Measurements from ENCODE around the gene VASH1. TPM values are rescaled to one million over a fixed set of nuclear protein-coding genes. Genes with fewer than 3 reads are reported as not detected.

Gene VASH1
- polyA plus RNA-seq, 1 of the 3 experiments (the other 2 are of a cell fraction): 4.9 TPM

DNA sequence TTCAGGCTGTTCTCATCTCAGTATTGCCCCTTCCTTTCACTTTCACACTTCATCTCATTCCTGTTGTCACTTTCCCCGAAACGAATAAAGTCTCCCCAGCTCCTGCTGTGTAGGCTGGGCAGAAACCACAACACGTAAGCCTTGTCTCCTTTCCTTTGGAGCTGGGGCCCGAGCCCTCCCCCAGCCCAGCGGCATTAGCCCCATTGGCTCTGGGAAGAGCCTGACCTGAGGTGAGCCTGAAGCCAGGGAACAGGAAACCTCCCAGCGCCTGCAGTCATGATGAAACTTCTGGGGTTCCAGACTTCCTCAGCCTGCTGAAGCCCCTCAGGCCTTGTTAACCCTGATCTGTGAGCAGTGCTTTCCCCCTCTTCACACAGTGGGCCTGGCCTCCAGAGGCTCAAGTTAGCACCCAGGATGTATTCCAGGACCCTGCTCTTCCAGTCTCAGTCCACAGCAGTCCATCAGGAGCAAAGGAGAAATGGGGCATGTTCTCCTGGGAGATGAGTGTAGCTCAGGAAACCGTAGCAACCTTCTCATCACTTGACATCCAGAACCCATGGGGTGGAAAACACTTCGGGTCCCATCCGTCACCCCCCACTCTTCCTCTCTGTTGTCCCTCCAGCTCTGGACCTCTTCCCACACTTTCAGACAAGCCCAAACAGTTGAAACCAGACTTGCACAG is 21.8 kb downstream of the VASH1 start (continued):
- no peak for TF ChIP-seq MXI1 (IDR thresholded peaks at IDR 0.05; ENCODE audit: low read depth, low read length)
- TF ChIP-seq, protein P1, sequence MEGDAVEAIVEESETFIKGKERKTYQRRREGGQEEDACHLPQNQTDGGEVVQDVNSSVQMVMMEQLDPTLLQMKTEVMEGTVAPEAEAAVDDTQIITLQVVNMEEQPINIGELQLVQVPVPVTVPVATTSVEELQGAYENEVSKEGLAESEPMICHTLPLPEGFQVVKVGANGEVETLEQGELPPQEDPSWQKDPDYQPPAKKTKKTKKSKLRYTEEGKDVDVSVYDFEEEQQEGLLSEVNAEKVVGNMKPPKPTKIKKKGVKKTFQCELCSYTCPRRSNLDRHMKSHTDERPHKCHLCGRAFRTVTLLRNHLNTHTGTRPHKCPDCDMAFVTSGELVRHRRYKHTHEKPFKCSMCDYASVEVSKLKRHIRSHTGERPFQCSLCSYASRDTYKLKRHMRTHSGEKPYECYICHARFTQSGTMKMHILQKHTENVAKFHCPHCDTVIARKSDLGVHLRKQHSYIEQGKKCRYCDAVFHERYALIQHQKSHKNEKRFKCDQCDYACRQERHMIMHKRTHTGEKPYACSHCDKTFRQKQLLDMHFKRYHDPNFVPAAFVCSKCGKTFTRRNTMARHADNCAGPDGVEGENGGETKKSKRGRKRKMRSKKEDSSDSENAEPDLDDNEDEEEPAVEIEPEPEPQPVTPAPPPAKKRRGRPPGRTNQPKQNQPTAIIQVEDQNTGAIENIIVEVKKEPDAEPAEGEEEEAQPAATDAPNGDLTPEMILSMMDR (IDR thresholded peaks at IDR 0.05): no peak

DNA sequence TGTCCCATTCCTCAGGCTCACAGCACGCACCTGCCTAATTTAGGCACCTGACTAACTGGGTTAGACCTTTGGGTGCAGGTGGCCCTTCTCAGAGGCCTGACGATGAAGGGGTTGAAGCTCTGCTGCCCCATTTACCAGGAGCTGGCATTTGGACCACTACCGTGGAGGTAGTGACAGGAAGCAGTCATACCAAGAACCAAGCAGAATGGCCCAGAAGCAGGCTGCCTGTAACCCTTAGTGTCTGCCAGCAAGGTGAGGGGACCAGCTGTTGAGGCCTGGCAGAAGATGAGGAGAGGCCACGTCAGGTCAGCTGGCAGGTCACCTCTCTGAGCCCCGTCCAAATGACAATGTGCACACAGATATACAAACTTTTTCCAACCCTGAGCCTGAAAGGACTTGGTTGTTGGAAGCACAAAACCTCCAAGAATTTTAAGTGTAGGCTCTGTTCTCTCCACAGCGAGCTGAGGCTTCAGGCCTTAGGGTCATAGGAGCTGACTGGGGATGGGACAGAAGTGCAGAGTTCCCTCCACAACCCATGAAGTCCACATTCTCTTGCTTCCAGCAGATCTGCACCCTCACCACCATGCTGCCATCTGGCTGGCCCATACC is 23.1 kb downstream of the VASH1 start:
- DNase-seq: no peak
- H2AFZ ChIP-seq (ENCODE audit: low read depth): no peak overlapping the region
- peaks cover 0 to 45% of the 10 kb centered on the region in 2 experiments for H3K36me3 ChIP-seq (replicated peaks in 1 of 2; ENCODE audit: control insufficient read depth in 1 of 2, insufficient read depth in 2 of 2, low read length in 1 of 2)
- H3K4me3 ChIP-seq (ENCODE audit: low read depth in 2 of 2, low read length in 1 of 2): peak overlapping the region in 1 of 2 experiments; percentile 33; a peak in 1 of 4 replicates
- no peaks in the 10 kb centered on the region for H4K20me1 ChIP-seq (ENCODE audit: insufficient read depth)
- WGBS (ENCODE audit: low lambda C conversion rate): 93% methylated on average over 4 of the region's 6 CpGs
- no peaks in the 10 kb centered on the region for H3F3A ChIP-seq (replicated peaks; ENCODE audit: insufficient read depth)
- POLR2A ChIA-PET: interaction anchor here (0.6 to 1.3 kb wide), 3 partner anchors 28 to 74 kb away, joined by 3 to 4 read pairs (median 3); partner anchors contain the start of gene ANGEL1
- H3K79me2 ChIP-seq (ENCODE audit: insufficient read depth): no peaks in the 10 kb centered on the region
- CTCF ChIA-PET: interaction anchor here (0.8 to 7.7 kb wide), 29 partner anchors 8 to 434 kb away, joined by 3 to 147 read pairs (median 5); partner anchors contain the start of genes ANGEL1 and VASH1
- no peaks in the 10 kb centered on the region for H3K9me2 ChIP-seq
- H3K4me2 ChIP-seq: no peak overlapping the region
- peaks cover 14 to 35% of the 10 kb centered on the region in 2 experiments; a peak in 2 of 4 replicates for H3K4me1 ChIP-seq (ENCODE audit: control insufficient read depth in 1 of 2, insufficient read depth in 2 of 2, low read depth in 1 of 2, low read length in 1 of 2)
- H3K27me3 ChIP-seq (ENCODE audit: insufficient read depth): no peaks in the 10 kb centered on the region
- no peak overlapping the region; a peak in 1 of 4 replicates for H3K27ac ChIP-seq (ENCODE audit: low read depth in 2 of 2, low read length in 1 of 2)
- TF ChIP-seq RCOR1 (IDR thresholded peaks at IDR 0.05; ENCODE audit: low read length): no peak
- TF ChIP-seq GABPA (IDR thresholded peaks at IDR 0.05; ENCODE audit: low read depth): no peak
- no peak for TF ChIP-seq TCF12 (IDR thresholded peaks at IDR 0.05)
- no peak for TF ChIP-seq JUND (IDR thresholded peaks at IDR 0.05)
- TF ChIP-seq, protein P2, sequence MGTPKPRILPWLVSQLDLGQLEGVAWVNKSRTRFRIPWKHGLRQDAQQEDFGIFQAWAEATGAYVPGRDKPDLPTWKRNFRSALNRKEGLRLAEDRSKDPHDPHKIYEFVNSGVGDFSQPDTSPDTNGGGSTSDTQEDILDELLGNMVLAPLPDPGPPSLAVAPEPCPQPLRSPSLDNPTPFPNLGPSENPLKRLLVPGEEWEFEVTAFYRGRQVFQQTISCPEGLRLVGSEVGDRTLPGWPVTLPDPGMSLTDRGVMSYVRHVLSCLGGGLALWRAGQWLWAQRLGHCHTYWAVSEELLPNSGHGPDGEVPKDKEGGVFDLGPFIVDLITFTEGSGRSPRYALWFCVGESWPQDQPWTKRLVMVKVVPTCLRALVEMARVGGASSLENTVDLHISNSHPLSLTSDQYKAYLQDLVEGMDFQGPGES (IDR thresholded peaks at IDR 0.05; ENCODE audit: low read depth, low read length): no peak
- TF ChIP-seq, protein P3, sequence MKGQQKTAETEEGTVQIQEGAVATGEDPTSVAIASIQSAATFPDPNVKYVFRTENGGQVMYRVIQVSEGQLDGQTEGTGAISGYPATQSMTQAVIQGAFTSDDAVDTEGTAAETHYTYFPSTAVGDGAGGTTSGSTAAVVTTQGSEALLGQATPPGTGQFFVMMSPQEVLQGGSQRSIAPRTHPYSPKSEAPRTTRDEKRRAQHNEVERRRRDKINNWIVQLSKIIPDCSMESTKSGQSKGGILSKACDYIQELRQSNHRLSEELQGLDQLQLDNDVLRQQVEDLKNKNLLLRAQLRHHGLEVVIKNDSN (IDR thresholded peaks at IDR 0.05; ENCODE audit: borderline replicate concordance, low read depth): no peak
- TF ChIP-seq EP300 (IDR thresholded peaks at IDR 0.05; ENCODE audit: borderline replicate concordance in 1 of 2, low read depth in 1 of 2, low read length in 1 of 2): no peak
- no peak for TF ChIP-seq RFX5 (IDR thresholded peaks at IDR 0.05; ENCODE audit: low read length)
- no peak for TF ChIP-seq SIN3A (IDR thresholded peaks at IDR 0.05; ENCODE audit: borderline replicate concordance, low read depth, low read length)
- TF ChIP-seq POLR2AphosphoS5 (IDR thresholded peaks at IDR 0.05; ENCODE audit: low read depth, low read length): no peak
- no peak for TF ChIP-seq FOXM1 (IDR thresholded peaks at IDR 0.05; ENCODE audit: low read depth)
- no peak for TF ChIP-seq NFIC (IDR thresholded peaks at IDR 0.05; ENCODE audit: borderline replicate concordance)
- H3K9me3 ChIP-seq: no peaks in the 10 kb centered on the region
- H3K9ac ChIP-seq: no peak overlapping the region

Data from SK-N-SH (cell line).